ENCODE measurements around the gene MRPL54.

- TF ChIP-seq CTCF (IDR thresholded peaks at IDR 0.05): peak in 1 of 6 experiments; percentile 5
- peak in 1 of 4 donors; percentile 47 for TF ChIP-seq EP300 (IDR thresholded peaks at IDR 0.05)
- peak; percentile 90 to 95 for TF ChIP-seq POLR2AphosphoS5 (IDR thresholded peaks at IDR 0.05)
- peak in 3 of 4 donors; percentile 52 to 93 (median 88) for TF ChIP-seq POLR2A (IDR thresholded peaks at IDR 0.05)
These were observed at the start of gene MRPL54 for GRCh38 chr19:3762501-3763459.
